HUES6 (cell line): Measurements from ENCODE around the gene TMEM244.
"Not testable (repeated sequence)": the region's sequence is repeated elsewhere in the genome, so short reads cannot be mapped to it uniquely, and the experiment has no call there.

ENCODE experiments used
- H3K27ac ChIP-seq: 2 replicates; pipeline ENCODE4 v1.7.0; 2013; ENCODE audit warnings: low read depth, mild to moderate bottlenecking, low read length, inconsistent platforms
- H3K27me3 ChIP-seq: 2 replicates; pipeline ENCODE4 v1.6.1; 2013; ENCODE audit warnings: low read length; ENCODE audit not compliant: control insufficient read depth, insufficient read depth
- H3K36me3 ChIP-seq: 2 replicates; pipeline ENCODE4 v1.6.1; 2013; ENCODE audit warnings: low read length; ENCODE audit not compliant: control insufficient read depth, insufficient read depth
- H3K4me1 ChIP-seq: 2 replicates; pipeline ENCODE4 v1.6.1; 2013; ENCODE audit warnings: low read length; ENCODE audit not compliant: control insufficient read depth, insufficient read depth
- H3K4me3 ChIP-seq: 2 replicates; pipeline ENCODE4 v1.5.1; 2013; ENCODE audit warnings: low read depth, low read length
- H3K9ac ChIP-seq: one replicate; pipeline ENCODE4 v1.6.1; 2013; ENCODE audit warnings: mild to moderate bottlenecking, low read length
- H3K9me3 ChIP-seq: 2 replicates; pipeline ENCODE4 v1.6.1; 2013; ENCODE audit warnings: low read depth, low read length; ENCODE audit not compliant: control insufficient read depth, insufficient read depth

The TMEM244 gene

GRCh38 chr6:129844118-129844891, 16.8 kb downstream of the TMEM244 start:
- Histone ChIP-seq H3K27me3 (no peaks in the 10 kb centered on the region), H3K4me3 (no peak overlapping the region), H3K9me3 (no peaks in the 10 kb centered on the region), H3K36me3 (no peaks in the 10 kb centered on the region), H3K27ac (peak overlapping the region; percentile 16; the same call in 1 of the 2 replicates), H3K4me1 (peaks cover 9% of the 10 kb centered on the region), H3K9ac (no peak overlapping the region)

- Histone ChIP-seq H3K36me3 (no peaks in the 10 kb centered on the region), H3K27me3 (no peaks in the 10 kb centered on the region), H3K4me1 (peaks cover 9% of the 10 kb centered on the region), H3K9ac (no peak overlapping the region), H3K4me3 (no peak overlapping the region), H3K27ac (no peak overlapping the region), H3K9me3 (no peaks in the 10 kb centered on the region)
These were observed 17.5 kb downstream of the TMEM244 start for GRCh38 chr6:129843573-129843972.

- Histone ChIP-seq H3K27me3 (no peaks in the 10 kb centered on the region), H3K4me1 (peaks cover 9% of the 10 kb centered on the region), H3K9me3 (no peaks in the 10 kb centered on the region), H3K27ac (no peak overlapping the region), H3K9ac (no peak overlapping the region), H3K4me3 (no peak overlapping the region), H3K36me3 (no peaks in the 10 kb centered on the region)
These were observed 18.2 kb downstream of the TMEM244 start for GRCh38 chr6:129842881-129843409.

- H3K27ac ChIP-seq, result no peak overlapping the region
- peaks cover 9% of the 10 kb centered on the region for H3K4me1 ChIP-seq
- no peaks in the 10 kb centered on the region for H3K9me3 ChIP-seq
- H3K36me3 ChIP-seq, result no peaks in the 10 kb centered on the region
- H3K27me3 ChIP-seq, result no peaks in the 10 kb centered on the region
- no peak overlapping the region for H3K4me3 ChIP-seq
- H3K9ac ChIP-seq, result no peak overlapping the region
These were observed 19.0 kb downstream of the TMEM244 start for GRCh38 chr6:129842137-129842536.

- H3K36me3 ChIP-seq, H3K27ac ChIP-seq, H3K4me3 ChIP-seq, H3K27me3 ChIP-seq, H3K9me3 ChIP-seq, H3K9ac ChIP-seq, H3K4me1 ChIP-seq: not testable (repeated sequence)
These were observed 21.6 kb downstream of the TMEM244 start for GRCh38 chr6:129839562-129839961.

- Histone ChIP-seq H3K36me3 (no peaks in the 10 kb centered on the region), H3K4me1 (peaks cover 4% of the 10 kb centered on the region; the same call in 1 of the 2 replicates), H3K9me3 (no peaks in the 10 kb centered on the region), H3K4me3 (no peak overlapping the region), H3K27me3 (no peaks in the 10 kb centered on the region), H3K9ac (no peak overlapping the region), H3K27ac (no peak overlapping the region)
These were observed 25.4 kb downstream of the TMEM244 start for GRCh38 chr6:129835691-129836090.

- Histone ChIP-seq H3K36me3 (no peaks in the 10 kb centered on the region), H3K4me1 (peaks cover 4% of the 10 kb centered on the region; the same call in 1 of the 2 replicates), H3K9me3 (no peaks in the 10 kb centered on the region), H3K27ac (no peak overlapping the region), H3K4me3 (no peak overlapping the region), H3K9ac (no peak overlapping the region), H3K27me3 (no peaks in the 10 kb centered on the region)
These were observed 28.8 kb downstream of the TMEM244 start for GRCh38 chr6:129832299-129832698.

- H3K4me3 ChIP-seq, result no peak overlapping the region
- no peaks in the 10 kb centered on the region for H3K36me3 ChIP-seq
- H3K9me3 ChIP-seq, result no peaks in the 10 kb centered on the region
- no peak overlapping the region for H3K27ac ChIP-seq
- H3K9ac ChIP-seq, result no peak overlapping the region
- no peaks in the 10 kb centered on the region for H3K27me3 ChIP-seq
- no peaks in the 10 kb centered on the region for H3K4me1 ChIP-seq
These were observed 32.9 kb downstream of the TMEM244 start for GRCh38 chr6:129828229-129828628.

- H3K9me3 ChIP-seq, result no peaks in the 10 kb centered on the region
- H3K27ac ChIP-seq, result no peak overlapping the region
- H3K27me3 ChIP-seq, result no peaks in the 10 kb centered on the region
- H3K9ac ChIP-seq, result no peak overlapping the region
- H3K4me1 ChIP-seq, result no peaks in the 10 kb centered on the region
- H3K4me3 ChIP-seq, result no peak overlapping the region
- no peaks in the 10 kb centered on the region for H3K36me3 ChIP-seq
These were observed 42.9 kb downstream of the TMEM244 start for GRCh38 chr6:129818251-129818650.

- no peaks in the 10 kb centered on the region for H3K36me3 ChIP-seq
- no peak overlapping the region for H3K27ac ChIP-seq
- no peak overlapping the region for H3K9ac ChIP-seq
- H3K4me1 ChIP-seq, result no peaks in the 10 kb centered on the region
- H3K4me3 ChIP-seq, result no peak overlapping the region
- no peaks in the 10 kb centered on the region for H3K27me3 ChIP-seq
- no peaks in the 10 kb centered on the region for H3K9me3 ChIP-seq
These were observed 43.3 kb downstream of the TMEM244 start for GRCh38 chr6:129817821-129818220.

GRCh38 chr6:129817332-129817731, 43.8 kb downstream of the TMEM244 start:
- H3K9ac ChIP-seq, result no peak overlapping the region
- H3K27me3 ChIP-seq, result no peaks in the 10 kb centered on the region
- no peak overlapping the region for H3K4me3 ChIP-seq
- no peaks in the 10 kb centered on the region for H3K36me3 ChIP-seq
- no peaks in the 10 kb centered on the region for H3K9me3 ChIP-seq
- no peak overlapping the region for H3K27ac ChIP-seq
- no peaks in the 10 kb centered on the region for H3K4me1 ChIP-seq
